HG02588 (cell line): ENCODE results near the gene GADD45G.
A peak's percentile ranks its signal among the peaks of the same experiment; 100 is the strongest.

ENCODE experiments used
- ATAC-seq: cut with Tn5 transposase; IDR thresholded peaks from one replicate; pipeline ENCODE4 v1.9.1; 2021; ENCODE audit warnings: mild to moderate bottlenecking, moderate library complexity; ENCODE audit not compliant: unreplicated experiment

Gene GADD45G, protein sequence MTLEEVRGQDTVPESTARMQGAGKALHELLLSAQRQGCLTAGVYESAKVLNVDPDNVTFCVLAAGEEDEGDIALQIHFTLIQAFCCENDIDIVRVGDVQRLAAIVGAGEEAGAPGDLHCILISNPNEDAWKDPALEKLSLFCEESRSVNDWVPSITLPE

DNA sequence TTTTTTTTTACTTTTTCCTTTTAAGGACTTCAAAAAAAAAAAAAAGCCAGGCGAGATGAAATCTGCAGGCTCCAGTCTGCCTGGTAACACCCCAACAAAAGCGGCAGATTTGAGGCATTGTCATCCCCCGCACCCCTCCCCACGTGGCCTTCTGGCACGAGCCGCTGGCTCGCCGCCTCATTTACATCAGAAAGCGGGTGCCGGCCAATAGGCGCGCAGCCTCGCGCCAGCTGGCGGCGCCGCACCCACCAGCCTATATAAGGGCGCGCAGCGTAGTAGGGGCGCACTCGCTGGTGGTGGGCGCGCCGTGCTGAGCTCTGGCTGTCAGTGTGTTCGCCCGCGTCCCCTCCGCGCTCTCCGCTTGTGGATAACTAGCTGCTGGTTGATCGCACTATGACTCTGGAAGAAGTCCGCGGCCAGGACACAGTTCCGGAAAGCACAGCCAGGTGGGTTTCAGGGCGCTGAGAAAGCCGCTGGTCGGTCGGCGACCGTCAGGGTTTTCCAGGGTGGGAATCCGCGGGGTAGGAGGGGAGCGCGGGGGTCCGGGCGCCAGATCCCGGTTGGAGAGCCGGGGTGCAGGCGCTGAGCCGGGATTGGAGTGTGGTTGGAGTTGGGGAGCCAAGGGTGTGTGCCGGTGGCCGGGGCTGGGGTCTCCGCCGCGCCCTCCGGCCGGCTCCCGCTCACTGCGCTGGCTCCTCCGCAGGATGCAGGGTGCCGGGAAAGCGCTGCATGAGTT is at the start of gene GADD45G:
Gene GADD45G, plus strand, starts transcription at position 284 of the 736 bp plus-strand sequence. Its CDS starts 110 bp downstream, at position 394.
- ATAC-seq, result peak; percentile 45

DNA sequence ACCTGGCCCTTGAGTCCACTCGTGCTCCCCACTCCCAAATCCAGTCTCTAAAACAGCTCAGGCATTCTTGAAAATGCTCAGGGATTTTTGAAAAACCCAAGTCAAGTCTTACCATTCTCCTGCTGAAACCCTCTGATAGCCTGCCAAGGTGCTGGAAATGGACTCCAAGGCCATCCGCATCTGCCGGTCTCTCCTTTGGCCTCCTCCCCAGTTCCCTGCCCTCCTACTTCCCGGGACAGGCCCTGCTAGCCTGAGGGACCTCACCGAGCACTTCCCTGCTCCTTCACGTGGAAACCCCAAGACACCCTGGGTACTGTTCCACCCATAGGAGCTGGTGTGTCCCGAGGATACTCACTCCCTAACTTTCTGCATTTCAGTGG is 49.8 kb upstream of the GADD45G start:
- no peak for ATAC-seq

DNA sequence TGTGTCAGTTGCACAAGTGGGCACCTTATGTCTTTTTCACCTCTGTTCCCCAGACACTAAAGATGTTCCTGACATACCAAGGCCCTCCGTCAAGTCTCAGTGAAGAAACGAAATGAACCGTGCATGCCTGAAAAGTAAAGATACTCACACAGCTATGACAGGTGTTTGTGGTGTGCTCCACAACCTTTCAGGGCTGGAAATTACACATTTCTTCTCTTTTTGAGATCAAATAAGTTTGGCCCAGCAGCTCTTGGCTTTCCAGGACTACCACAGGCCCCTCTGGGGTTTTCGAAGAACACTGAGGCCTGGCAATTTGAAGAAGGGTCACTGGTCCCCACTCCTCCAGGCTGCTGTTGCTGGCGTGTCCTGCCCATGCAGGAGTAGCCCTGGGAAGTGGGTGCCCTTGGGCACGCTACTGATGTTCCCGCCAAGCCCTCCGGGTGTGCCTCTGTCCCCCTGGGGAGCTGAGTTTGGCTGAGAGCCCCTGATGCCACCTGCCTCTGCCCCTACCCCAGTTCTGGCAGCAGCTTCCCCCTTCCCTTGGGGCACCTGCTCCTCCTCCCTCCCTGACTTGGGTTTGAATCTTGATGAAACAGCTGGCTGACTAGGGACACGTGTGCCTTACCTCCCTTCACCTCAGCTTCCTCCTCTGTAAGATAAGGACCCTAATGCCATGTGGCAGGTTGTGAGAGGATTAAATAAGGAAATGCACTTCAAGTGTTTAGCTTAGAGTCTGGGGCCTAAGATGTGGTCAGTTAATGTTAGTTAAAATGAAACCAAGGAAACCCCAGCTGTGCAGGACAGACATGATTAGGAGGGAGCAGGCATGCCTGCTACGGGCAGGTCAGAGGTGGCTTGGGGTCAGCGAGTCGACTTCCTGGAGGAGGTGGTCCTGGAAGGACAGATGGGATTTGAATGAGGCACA is 49.1 kb upstream of the GADD45G start:
- ATAC-seq, result peak; percentile 73

DNA sequence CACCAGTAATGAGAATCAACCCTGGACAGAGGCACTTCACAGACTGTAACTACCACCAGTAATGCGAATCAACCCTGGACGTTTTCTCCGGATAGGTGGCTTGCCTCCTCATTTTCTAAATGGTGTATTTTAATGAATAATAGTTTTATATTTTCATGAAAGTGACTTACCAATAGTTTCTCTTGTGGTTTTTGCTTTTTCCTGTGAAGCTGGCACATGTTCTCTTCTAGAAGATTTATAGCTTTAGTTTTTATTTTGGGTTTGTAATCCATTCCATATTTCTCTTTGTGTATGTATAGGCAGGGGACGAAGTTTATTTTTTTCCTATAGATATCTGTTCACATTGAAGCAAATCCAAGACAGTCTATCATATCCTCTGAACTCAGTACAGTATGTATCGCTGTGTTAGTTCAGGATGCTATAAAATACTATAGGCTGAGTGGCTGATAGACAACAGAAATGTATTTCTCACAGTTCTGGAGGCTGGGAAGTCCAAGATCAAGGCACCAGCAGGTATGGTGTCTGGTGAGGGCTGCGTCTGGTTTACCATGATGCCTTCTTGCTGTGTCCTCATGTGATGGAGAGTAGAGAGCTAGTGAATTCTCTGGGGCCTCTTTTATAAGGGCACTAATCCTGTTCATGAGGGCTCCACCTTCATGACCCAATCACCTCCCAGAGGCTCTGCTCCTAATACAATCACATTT is 46.5 kb upstream of the GADD45G start:
- ATAC-seq, result no peak

DNA sequence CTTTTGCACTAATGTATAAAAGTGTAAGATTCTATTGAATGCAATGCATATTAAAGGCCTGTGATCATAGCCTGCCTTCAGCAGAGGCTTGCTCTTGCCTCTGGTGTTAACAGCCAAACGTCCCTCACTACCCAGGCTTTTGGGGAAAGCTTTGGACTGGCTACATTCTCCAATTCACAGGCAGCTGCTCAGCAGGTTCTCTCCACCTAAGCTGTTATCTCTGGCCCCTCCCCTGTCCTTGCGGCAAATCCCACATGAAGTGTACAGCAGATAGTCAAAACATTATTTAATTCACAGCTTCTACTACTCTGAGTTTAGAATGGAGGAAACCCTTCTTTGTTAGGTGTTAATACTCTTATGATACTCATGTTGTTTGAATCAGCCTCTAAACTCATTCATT is 45.9 kb upstream of the GADD45G start:
- no peak for ATAC-seq

DNA sequence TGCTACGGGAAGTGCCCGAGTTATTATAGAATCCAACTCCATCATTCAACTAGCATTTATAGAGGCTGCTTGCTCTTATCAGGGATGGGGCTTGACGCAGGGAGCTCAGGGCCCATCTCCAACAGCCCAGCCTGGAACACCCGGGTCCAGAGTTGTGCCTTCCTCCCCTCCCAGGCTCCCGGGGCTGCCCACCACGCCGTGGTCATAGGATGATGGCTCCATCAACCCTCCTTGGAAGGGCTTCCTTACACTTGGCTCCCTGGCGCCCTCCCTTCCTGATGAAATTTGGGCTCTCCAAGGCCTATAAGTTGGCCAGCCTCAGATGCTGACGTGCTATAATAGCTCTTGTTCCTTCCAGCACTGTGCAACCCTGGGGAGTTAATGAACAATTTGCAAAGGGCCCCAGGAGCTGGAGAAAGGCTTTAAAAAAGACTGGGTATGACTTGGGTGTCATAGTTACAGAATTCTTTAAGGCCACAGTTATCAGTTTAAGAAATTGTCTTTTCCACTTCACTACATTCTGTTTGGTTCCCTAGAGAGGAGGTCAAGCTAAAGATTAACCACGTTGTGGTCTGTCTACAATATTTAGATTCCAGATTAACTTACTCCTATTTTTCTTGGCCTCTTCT is 42.5 kb upstream of the GADD45G start:
- ATAC-seq, result peak; percentile 46

DNA sequence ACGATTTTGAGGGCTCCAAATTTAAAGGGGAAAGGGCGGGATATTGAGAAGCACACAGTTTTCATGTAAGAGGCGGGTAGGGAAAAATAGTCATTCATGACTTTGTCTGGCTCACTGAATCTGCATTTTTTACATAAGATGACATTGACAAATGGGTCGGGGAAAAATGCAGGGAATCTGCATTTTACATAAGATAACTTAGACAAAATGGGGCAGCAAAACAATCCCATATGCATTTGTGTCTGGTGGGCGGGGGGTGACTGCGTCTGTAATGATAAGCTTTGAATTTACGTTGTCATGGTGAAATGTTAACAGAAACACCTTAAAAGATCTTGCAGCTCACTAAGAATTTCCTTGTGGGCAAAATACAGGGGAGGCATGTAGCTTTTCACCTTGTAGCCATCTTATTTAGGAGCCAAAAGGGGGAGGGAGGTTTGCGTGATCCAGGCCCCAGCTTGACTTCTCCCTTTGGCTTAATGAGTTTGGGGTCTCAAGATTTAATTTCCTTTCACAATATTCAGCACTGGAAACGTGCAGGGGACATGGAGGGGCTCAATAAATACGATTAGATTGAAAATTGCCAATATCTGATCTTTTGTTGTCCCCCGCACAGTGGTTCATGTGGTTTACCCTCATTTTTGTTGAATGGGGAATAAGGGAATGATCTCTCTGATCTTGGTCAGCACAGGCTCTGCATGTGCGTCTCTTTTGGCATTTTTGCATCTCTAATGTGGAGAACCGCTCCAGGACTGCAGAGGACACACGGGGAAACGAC is 41.1 kb upstream of the GADD45G start:
- ATAC-seq, result no peak

DNA sequence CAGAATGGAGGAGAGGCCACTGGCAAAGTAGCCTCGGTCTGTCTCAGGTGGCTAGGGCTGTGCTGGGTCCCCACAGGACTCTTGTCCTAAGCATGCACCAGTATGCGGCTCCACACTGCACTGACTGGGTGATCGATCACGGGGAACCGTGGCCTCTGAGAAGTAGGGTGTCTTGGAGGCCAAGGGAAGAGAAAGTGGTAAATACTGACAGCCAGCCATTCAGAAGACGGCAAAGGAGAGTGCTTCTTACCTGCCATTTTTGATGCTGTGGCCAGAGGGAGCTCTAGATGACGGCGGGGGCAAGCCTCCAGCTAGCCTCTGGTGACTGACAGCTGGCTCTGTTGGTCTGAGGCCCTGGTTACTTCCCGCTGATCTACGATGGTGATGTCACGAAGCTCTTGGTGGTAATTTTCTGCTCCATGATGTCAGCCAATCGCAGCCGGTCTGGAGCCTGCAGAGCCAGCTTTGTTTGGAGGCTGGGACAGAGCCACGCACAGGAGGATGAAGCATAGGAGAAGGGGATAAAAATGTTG is 40.4 kb upstream of the GADD45G start:
- ATAC-seq, result peak; percentile 78

DNA sequence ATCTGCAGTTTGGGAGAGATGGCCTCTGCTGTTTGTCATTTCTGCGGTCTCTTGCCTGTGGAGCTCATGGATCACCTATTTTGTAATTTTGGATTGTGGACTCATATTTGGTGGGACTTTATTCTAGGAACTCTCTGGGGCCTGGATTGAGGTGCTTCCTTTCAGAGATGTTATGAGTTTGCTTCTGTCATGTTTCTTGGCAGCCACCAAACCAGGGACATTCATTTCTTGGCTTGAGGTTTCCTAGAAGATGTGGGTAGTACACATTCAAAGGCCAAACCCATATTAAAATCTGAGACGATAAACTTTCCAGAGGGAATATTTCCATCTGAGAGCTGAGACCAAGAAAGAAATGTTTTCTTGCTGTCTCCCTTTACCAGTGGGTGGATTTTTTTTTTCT is 37.2 kb upstream of the GADD45G start:
- ATAC-seq, result no peak

DNA sequence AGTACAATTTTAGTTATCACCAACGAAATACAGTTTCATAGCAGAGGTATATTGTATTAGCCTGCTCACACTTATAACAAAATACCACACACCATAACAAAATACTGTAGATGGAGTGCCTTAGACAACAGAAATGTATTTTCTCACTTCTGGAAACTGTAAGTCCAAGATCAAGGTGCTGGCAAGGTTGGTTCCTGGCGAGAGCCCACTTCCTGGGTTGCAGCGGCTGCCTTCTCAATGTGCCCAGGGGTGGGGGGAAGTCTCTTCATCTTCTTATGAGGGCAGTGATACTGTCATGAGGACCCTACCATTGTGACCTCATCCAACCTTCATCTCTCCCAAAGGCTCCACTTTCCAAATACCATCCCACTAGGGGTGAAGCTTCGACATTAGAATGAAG is 30.5 kb upstream of the GADD45G start:
- ATAC-seq, result no peak

DNA sequence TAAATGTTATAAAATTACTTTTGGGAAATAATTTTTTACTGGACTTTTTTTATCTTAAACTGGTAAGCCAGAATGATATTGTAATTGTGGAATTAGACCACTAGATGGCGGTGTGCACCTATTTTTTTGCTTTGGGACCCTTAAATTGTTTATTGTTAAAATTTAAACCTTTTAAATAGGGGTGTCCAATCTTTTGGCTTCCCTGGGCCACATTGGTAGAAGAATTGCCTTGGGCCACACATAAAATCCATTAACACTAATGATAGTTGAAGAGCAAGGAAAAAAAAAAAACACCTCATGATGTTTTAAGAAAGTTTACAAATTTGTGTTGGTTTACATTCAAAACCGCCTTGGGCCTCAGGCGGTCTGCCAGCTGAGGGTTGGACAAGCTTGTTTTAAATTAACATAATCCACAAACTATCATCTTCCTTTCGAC is 28.4 kb upstream of the GADD45G start:
- ATAC-seq, result no peak

DNA sequence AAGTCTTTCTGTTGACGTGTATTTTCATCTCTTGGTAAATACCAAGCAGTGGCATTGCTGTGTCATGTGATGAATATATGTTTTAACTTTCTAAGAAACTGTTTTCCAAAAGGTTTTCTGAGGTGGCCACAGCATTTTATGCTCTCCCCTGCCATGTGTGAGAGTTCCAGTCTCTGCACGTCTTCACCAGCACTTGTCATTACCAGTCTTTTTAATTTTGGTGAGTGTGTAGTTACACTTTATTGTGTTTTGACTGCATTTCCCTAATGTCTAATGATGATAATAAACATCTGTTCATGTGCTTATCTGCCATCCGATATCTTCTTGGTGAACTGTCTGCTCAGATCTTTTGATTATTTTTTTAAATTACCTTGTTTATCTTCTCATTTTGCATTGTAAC is 27.4 kb upstream of the GADD45G start:
- no peak for ATAC-seq

DNA sequence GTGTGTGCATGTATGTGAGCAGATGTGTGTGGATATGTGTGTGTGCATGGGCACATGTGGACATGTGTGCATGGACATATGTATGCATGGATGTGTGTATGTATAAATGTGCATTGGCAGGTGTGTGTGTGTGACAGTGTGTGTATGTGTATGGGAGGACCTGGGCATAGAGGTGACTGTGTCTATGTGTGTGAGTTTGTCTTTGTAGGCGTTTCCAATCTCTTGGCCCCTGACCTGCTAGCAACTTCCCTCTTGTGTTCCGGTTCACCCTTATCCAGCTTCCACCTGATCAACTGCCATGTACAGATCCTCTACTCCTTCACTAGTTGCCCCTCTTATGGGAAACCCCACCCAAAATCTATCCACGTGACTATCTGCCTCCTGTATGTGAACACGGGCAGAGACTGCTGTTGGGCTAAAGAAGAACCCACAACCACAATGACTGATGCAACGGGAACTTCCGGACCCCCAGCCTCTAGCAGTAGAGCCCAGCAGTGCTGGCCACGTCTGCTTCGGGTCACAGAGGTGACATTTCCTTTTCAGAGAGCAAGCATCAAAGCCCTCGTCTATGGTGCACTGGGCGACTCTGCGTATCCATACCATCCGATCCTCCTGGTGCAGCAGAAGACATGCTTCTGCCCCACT is 24.9 kb upstream of the GADD45G start:
- no peak for ATAC-seq

DNA sequence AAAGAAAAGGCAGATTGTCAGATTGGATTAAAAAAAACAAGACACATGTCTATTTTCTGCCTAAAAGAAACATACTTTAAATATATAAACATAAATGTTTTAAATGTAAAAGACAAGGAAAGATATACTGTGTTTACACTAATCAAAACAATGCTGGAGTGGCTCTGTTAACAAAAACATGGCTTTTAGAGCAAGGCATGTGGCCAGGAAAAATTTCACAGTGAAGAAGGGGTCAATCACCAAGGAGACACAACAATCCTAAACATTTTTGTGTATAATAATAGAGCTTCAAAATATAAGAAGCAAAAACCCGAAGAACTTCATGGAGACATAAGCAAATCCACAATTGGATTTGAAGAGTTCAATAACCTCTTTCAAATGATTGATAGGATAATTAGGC is 18.5 kb upstream of the GADD45G start:
- no peak for ATAC-seq

DNA sequence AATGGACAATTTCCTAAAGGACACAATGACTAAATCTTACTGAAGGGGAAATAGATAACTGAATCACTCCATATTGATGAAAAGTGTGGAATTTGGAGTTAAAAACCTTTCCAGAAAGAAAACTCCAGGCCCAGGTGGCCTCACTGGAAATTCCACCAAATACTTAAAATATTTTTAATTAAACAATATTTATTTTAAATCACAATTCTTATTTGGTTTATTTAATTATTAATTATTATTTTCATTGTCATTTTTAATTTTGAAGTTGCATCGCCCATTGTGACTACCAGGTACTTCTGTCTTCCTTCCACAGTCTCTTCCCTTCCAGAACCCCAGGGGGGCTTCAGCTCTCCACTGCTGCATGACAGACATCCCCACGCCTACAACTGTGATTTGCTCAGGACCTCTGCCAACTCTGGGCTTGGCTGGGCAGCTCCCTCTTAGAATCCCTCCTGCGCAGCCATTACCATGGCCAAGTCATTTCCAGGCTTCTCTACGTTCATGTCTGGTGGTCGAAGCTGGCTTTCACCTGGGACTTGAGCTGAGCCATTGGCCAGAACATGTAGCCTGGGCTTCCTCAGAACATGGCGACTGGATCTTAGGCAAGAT is 16.4 kb upstream of the GADD45G start:
- no peak for ATAC-seq

DNA sequence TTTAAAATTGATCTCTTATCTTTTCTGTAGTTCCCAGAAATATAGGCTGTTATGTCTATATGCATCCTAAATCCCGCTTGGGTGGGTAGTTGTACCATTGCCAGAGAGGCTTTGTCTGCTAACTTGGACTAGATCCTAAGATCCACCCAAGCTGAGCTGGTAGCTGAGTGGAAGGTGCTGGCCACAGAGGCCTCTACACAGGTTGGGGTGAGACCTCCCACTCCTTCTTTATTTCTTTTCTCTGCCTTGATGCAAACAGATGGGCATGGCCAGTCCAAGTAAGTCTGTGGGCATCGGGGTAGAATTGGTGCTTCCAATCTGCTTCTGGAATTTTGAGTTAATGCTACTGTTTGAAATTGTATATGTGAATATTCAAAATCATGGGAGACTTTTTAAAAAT is 14.4 kb upstream of the GADD45G start:
- no peak for ATAC-seq

DNA sequence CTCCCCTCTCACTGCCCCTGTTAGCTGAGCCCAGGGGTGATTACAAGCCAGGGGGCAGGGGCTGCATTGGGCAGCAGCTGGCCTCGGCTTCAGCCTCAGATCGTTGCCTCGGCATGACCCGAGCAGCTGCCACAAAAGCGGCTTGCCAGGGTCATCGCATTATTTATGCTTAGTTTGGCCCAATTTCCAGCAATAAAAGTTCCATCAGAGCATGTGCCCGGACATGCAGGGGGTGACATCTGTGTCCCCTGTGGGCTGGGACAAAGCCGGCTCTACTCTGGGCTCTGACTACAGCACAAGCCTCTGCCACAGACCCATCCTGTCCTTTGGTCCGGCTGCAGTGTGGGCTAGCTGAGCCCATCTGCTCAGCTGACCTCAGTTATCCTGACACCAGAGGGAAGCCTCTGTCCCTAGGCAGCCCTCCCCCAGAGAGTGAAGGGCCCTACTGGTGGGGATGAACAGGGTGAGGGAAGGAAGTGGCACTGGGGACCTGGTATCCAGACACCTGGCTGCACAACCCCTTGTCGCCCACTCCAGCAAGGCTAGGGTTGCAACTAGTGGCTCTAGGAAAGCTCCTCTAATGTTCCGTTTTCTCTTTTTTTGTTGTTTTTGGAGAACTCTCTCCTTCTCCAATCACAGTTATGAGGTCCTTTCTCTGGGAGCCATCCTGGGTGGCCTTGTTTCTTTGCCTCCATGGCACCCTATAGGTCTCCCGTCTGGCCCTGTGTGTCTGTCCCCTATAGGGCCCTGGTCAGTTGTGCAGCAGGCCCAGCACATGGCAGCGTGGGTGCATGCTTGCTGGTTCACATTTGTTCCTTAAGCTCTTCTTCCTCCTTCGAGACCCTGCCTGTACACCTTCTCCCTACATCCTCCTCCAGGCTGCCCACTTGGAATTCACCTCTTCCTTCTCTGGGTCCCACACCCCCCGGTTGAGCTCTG is 13.3 kb upstream of the GADD45G start:
- no peak for ATAC-seq
